ENCODE data around the gene SEPTIN1.
"Not testable (repeated sequence)": the region's sequence is repeated elsewhere in the genome, so short reads cannot be mapped to it uniquely, and the experiment has no call there.

Gene SEPTIN1

DNA sequence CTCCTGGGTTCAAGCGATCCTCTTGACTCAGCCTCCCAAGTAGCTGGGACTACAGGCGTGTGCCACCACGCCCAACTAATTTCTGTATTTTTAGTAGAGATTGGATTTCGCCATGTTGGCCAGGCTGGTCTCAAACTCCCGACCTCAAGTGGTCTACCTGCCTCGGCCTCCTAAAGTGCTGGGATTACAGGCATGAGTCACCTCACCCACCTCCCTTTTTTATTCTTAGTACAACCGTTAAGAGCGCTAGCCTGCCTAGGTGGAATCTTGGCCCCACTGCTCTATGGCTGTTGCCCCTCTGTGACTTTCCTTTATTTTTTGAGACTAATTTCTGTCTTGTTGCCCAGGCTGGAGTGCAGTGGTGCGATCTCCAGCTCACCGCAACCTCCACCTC, 44.4 kb downstream of the SEPTIN1 start:
- DNase-seq = not testable (repeated sequence)

DNA sequence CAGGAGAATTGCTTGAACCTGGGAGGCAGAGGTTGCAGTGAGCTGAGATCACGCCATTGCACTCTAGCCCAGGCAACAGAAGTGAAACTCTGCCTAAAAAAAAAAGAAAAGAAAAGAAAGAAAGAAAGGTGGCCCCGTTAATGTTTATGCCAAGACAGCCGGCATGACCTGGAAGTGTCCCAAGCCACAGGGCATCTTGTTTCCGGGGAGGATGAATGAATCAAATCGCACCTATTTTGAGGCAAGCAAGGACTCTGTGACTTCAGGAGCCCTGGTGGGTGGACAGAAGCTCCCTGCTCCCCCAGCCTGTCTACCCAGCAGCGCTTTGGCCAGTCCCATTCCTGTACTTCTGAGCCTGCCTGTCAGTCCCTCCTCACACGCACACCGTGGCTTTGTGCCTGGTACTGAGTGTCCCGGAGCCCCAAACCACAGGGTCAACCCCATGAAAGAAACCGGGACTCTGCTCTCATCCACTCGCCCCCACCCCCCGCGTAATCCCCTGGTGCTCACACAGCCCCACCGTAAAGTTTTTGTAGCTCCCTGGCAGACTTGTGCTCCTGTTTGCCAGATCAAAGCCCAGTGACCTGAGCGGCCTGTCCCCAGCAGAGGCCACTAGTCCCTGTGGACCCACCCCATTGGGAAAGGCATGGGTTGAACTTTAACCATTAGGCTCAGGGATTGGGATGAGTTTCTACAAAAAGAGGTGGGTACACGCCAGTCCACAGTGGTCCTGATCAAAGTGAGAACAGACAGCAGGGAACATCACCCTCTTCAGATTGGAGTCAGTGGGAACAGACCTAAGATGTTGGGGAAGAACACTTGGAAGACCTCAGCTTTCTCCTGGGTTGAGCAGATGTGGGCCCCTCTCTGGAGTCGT, 46.5 kb downstream of the SEPTIN1 start:
- DNase-seq = no peak

DNA sequence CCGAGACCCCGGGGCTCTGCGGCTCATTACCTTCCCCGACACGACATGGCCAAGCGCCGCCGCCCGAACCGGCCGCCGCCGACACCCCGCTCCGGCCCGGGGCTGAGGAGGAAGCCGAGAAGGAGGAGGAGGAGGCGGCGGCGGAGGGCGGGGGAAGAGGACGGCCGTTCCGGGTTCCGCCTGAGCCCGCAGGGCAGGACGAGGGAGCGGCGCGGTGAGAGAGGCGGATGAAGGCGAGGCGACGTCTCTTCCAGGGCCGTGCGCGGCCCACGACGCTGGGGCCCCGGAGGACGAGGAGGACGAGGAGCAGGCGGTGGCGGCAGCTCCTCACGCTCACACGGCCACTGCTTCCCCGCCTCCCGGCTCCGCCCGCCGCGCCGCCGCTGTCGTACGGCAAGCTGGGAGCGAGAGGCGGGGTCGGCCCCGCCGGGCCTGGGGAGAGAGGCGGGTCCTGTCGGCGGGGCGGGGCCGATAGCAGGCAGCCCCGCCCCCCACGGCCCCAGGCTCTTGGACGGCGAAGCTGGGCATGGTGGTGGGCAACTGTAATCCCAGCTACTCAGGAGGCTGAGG, 47.2 kb downstream of the SEPTIN1 start:
- peak; percentile 60 to 86 (median 86) for DNase-seq

DNA sequence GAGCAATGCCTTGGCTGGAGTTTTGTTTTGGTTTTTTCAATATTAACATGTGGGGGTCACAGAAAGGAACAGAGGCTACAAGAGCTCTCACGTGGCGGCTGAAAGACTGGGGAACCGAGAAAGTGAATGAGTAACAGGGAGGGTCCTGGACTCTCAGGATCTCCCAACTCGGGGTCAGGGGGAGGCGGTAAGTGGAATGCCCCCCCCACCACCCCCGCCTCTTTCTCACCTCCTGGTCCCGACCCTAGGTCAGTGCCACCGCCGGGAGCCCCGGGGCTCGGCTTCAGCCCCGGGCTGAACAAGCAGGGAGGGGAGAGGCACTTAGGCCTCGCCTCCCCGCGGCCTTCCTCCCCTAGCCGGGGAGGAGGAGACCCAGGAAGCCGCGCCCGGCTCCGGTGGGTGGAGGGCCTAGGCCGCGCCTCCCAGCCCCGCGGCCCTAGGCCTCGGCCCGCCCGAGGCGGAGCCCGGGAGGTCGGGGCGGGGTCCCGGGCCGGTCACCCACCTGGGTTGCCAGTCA, 47.8 kb downstream of the SEPTIN1 start:
- peak; percentile 47 to 82 (median 82) for DNase-seq

All from NCI-H1417 (cell line).